Measurements from ENCODE around the gene RPS8.

DNA sequence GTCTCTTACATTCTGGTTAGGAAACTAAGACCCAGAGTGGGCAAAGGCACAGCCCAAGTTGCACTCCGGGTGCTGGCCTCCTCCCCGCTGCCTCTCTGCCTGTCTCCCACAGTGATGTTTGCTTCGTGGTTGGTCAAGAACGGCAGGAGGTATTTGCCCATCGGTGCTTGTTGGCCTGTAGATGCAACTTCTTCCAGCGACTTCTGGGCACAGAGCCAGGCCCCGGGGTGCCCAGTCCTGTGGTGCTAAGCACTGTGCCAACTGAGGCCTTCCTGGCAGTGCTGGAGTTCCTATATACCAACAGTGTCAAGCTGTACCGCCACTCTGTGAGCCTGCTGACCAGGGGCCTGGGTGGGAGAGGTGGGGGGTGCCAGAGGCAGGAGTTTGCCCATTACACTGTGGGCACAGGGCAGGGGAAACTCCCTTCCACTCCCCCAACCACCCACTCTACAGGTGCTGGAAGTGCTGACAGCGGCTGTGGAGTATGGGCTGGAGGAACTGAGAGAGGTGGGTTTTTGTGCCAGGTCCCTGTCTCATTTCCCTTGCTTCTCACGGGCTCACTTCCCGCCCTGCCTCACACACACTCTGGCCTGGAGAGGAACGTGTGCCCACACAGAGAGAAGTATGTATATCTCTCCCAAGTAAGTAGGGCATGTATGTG is 34.9 kb downstream of the RPS8 start:
- TF ChIP-seq EGR2 (tag by site-specific recombination; IDR thresholded peaks at IDR 0.05; ENCODE audit: low read depth) (0 out of 2 replicates have a peak, but pooled peaks have one; percentile 22), ZNF175 (tag by site-specific recombination; IDR thresholded peaks at IDR 0.05) (no peak), CTCF (tag by site-specific recombination; IDR thresholded peaks at IDR 0.05) (no peak), ZFP41 (tag by site-specific recombination; IDR thresholded peaks at IDR 0.05; ENCODE audit: borderline replicate concordance) (no peak), ZNF221 (tag by site-specific recombination; IDR thresholded peaks at IDR 0.05; ENCODE audit: borderline replicate concordance) (no peak), REST (tag by site-specific recombination; IDR thresholded peaks at IDR 0.05) (no peak)

All from HEK293 (cell line).